GM12875 (cell line): ENCODE data around the gene CLEC16A.

Experiments used
- H3K4me3 ChIP-seq: one replicate; pipeline ENCODE4 v1.5.1; 2011; ENCODE audit warnings: low read depth, low read length, control low read depth
- CTCF ChIP-seq: IDR thresholded peaks from 2 replicates; pipeline ENCODE4 v1.5.1; 2011; ENCODE audit warnings: low read depth, mild to moderate bottlenecking, control low read depth, inconsistent platforms, low read length, moderate library complexity, borderline replicate concordance; ENCODE audit not compliant: insufficient read depth

The CLEC16A gene

GRCh38 chr16:11114366-11115164, 170.2 kb downstream of the CLEC16A start:
- no peak for TF ChIP-seq CTCF
- no peak overlapping the region for H3K4me3 ChIP-seq

GRCh38 chr16:11117576-11118211, 173.3 kb downstream of the CLEC16A start:
- H3K4me3 ChIP-seq = no peak overlapping the region
- TF ChIP-seq CTCF = no peak

- no peak overlapping the region for H3K4me3 ChIP-seq
- no peak for TF ChIP-seq CTCF
Measured at GRCh38 chr16:11118479-11118878, 174.1 kb downstream of the CLEC16A start.

- H3K4me3 ChIP-seq = no peak overlapping the region
- TF ChIP-seq CTCF = no peak
Measured at GRCh38 chr16:11121083-11121608, 176.8 kb downstream of the CLEC16A start.

- no peak for TF ChIP-seq CTCF
- no peak overlapping the region for H3K4me3 ChIP-seq
Measured at GRCh38 chr16:11121914-11122692, 177.7 kb downstream of the CLEC16A start.

- no peak overlapping the region for H3K4me3 ChIP-seq
- TF ChIP-seq CTCF = no peak
Measured at GRCh38 chr16:11123666-11124065, 179.3 kb downstream of the CLEC16A start.

- no peak overlapping the region for H3K4me3 ChIP-seq
- TF ChIP-seq CTCF = no peak
Measured at GRCh38 chr16:11125936-11126335, 181.6 kb downstream of the CLEC16A start.
